ENCODE results near the gene CLSTN2.

Gene CLSTN2

DNA sequence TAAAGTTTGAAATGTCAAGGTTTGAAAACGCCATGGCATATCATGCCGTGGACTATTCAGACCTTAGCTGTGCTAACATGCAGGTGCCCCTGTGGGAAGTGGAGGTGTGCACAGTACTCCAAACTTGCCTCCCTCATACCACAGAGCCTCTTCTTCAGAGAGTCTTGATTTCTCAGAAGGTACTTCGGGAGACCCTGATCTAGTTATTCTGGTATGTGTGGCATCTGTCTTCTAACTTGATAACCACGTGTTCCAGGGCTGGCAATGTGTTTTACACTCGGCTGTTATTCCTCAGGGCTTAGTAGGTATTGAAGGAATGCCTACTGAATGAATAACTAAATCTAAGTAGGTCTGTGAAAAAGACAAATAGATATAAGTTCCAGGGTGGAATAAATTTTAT, 309.9 kb downstream of the CLSTN2 start (continued):
- TF ChIP-seq, protein P1, sequence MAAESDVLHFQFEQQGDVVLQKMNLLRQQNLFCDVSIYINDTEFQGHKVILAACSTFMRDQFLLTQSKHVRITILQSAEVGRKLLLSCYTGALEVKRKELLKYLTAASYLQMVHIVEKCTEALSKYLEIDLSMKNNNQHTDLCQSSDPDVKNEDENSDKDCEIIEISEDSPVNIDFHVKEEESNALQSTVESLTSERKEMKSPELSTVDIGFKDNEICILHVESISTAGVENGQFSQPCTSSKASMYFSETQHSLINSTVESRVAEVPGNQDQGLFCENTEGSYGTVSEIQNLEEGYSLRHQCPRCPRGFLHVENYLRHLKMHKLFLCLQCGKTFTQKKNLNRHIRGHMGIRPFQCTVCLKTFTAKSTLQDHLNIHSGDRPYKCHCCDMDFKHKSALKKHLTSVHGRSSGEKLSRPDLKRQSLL (tag by site-specific recombination; IDR thresholded peaks at IDR 0.05), result no peak

DNA sequence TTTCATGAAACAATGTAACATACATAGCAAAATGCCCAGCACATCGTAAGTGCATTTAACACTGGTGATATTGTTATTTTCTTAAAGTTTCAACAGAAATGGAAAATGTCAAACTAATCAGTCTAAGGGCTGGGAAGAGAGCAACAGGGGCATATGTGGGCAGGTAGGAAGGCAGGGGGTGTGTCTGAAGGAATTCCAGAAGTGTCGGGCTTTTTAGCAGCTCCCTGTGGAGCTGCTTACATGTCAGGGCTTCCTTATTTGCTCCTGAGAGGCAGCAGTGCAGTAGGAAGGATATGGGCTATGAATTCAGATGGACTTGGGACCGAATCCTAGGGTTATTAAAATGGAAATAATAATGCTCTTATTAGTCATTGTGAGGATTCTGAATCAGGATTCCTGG, 311.6 kb downstream of the CLSTN2 start:
- no peak overlapping the region for H3K27ac ChIP-seq (ENCODE audit: extremely low read depth, low read depth, low read length)
- no peaks in the 10 kb centered on the region for H3K36me3 ChIP-seq (ENCODE audit: control insufficient read depth in 2 of 2, insufficient read depth in 1 of 2, low read length in 2 of 2)
- no peaks in the 10 kb centered on the region for H3K9me3 ChIP-seq (ENCODE audit: control insufficient read depth, insufficient read depth, low read depth, low read length)
- ChIA-PET CTCF (interaction anchor here (0.6 kb wide), 1 partner anchor 486 kb away, joined by 4 read pairs; no protein-coding TSS in a partner anchor), POLR2A (no interaction called here)
- H3K4me3 ChIP-seq (ENCODE audit: low read depth, low read length), result no peak overlapping the region
- TF ChIP-seq ZNF585B (tag by site-specific recombination; IDR thresholded peaks at IDR 0.05) (no peak), ZNF792 (tag by site-specific recombination; IDR thresholded peaks at IDR 0.05) (no peak), BCL11B (tag by site-specific recombination; IDR thresholded peaks at IDR 0.05; ENCODE audit: low read depth) (no peak), SALL2 (tag by site-specific recombination; IDR thresholded peaks at IDR 0.05; ENCODE audit: borderline replicate concordance) (no peak), GLIS1 (tag by site-specific recombination; IDR thresholded peaks at IDR 0.05) (no peak), ZNF112 (tag by site-specific recombination; IDR thresholded peaks at IDR 0.05) (no peak), ZNF239 (tag by site-specific recombination; IDR thresholded peaks at IDR 0.05) (no peak), ZNF157 (tag by site-specific recombination; IDR thresholded peaks at IDR 0.05) (no peak), ZNF24 (tag by site-specific recombination; IDR thresholded peaks at IDR 0.05) (no peak), ZBTB7A (tag by site-specific recombination; IDR thresholded peaks at IDR 0.05; ENCODE audit: low read depth) (no peak)
- TF ChIP-seq, protein P2, sequence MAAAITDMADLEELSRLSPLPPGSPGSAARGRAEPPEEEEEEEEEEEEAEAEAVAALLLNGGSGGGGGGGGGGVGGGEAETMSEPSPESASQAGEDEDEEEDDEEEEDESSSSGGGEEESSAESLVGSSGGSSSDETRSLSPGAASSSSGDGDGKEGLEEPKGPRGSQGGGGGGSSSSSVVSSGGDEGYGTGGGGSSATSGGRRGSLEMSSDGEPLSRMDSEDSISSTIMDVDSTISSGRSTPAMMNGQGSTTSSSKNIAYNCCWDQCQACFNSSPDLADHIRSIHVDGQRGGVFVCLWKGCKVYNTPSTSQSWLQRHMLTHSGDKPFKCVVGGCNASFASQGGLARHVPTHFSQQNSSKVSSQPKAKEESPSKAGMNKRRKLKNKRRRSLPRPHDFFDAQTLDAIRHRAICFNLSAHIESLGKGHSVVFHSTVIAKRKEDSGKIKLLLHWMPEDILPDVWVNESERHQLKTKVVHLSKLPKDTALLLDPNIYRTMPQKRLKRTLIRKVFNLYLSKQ (tag by site-specific recombination; IDR thresholded peaks at IDR 0.05; ENCODE audit: borderline replicate concordance), result no peak
- TF ChIP-seq, protein P3, sequence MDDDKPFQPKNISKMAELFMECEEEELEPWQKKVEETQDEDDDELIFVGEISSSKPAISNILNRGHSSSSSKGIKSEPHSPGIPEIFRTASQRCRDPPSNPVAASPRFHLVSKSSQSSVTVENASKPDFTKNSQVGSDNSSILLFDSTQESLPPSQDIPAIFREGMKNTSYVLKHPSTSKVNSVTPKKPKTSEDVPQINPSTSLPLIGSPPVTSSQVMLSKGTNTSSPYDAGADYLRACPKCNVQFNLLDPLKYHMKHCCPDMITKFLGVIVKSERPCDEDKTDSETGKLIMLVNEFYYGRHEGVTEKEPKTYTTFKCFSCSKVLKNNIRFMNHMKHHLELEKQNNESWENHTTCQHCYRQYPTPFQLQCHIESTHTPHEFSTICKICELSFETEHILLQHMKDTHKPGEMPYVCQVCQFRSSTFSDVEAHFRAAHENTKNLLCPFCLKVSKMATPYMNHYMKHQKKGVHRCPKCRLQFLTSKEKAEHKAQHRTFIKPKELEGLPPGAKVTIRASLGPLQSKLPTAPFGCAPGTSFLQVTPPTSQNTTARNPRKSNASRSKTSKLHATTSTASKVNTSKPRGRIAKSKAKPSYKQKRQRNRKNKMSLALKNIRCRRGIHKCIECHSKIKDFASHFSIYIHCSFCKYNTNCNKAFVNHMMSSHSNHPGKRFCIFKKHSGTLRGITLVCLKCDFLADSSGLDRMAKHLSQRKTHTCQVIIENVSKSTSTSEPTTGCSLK (tag by site-specific recombination; IDR thresholded peaks at IDR 0.05), result no peak
- TF ChIP-seq, protein P4, sequence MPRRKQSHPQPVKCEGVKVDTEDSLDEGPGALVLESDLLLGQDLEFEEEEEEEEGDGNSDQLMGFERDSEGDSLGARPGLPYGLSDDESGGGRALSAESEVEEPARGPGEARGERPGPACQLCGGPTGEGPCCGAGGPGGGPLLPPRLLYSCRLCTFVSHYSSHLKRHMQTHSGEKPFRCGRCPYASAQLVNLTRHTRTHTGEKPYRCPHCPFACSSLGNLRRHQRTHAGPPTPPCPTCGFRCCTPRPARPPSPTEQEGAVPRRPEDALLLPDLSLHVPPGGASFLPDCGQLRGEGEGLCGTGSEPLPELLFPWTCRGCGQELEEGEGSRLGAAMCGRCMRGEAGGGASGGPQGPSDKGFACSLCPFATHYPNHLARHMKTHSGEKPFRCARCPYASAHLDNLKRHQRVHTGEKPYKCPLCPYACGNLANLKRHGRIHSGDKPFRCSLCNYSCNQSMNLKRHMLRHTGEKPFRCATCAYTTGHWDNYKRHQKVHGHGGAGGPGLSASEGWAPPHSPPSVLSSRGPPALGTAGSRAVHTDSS (tag by site-specific recombination; IDR thresholded peaks at IDR 0.05), result no peak
- TF ChIP-seq, protein P5, sequence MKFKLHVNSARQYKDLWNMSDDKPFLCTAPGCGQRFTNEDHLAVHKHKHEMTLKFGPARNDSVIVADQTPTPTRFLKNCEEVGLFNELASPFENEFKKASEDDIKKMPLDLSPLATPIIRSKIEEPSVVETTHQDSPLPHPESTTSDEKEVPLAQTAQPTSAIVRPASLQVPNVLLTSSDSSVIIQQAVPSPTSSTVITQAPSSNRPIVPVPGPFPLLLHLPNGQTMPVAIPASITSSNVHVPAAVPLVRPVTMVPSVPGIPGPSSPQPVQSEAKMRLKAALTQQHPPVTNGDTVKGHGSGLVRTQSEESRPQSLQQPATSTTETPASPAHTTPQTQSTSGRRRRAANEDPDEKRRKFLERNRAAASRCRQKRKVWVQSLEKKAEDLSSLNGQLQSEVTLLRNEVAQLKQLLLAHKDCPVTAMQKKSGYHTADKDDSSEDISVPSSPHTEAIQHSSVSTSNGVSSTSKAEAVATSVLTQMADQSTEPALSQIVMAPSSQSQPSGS (tag by site-specific recombination; IDR thresholded peaks at IDR 0.05; ENCODE audit: low read depth), result no peak
- no peaks in the 10 kb centered on the region for H3K4me1 ChIP-seq (ENCODE audit: control insufficient read depth, insufficient read depth, low read length)

DNA sequence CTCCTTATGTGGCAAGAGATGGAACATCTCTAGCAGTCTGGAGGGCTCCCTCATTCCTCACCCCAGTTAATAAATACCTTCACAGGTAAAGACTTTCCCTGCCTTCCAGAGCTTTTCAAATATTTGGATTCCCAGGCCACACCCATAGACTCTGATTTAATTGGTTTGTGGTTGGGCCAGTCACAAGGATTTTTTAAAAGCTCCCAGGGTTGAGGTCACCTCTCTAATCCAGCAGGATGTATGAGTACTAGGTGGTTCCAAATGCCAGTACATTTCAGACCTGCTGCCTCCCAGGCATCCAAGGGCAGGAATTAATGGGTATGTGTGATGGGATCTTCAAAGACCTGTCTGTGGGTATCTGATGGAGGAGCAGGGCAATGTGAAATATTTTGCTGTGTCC, 312.8 kb downstream of the CLSTN2 start:
- Histone ChIP-seq H3K36me3 (ENCODE audit: control insufficient read depth in 2 of 2, insufficient read depth in 1 of 2, low read length in 2 of 2) (no peaks in the 10 kb centered on the region), H3K4me3 (ENCODE audit: low read depth, low read length) (no peak overlapping the region), H3K4me1 (ENCODE audit: control insufficient read depth, insufficient read depth, low read length) (no peaks in the 10 kb centered on the region), H3K27ac (ENCODE audit: extremely low read depth, low read depth, low read length) (no peak overlapping the region), H3K9me3 (ENCODE audit: control insufficient read depth, insufficient read depth, low read depth, low read length) (no peaks in the 10 kb centered on the region)
- ChIA-PET CTCF (interaction anchor here (0.6 kb wide), 1 partner anchor 120 kb away, joined by 3 read pairs; no protein-coding TSS in a partner anchor), POLR2A (no interaction called here)
- TF ChIP-seq ZNF610 (tag by site-specific recombination; IDR thresholded peaks at IDR 0.05; ENCODE audit: borderline replicate concordance), result no peak
- TF ChIP-seq SP2 (tag by site-specific recombination; IDR thresholded peaks at IDR 0.05), result no peak

Data from HEK293 (cell line).